ENCODE data around the gene TMEM132C. TPM values are rescaled to one million over a fixed set of nuclear protein-coding genes. Genes with fewer than 3 reads are reported as not detected.

TMEM132C gene
- total and polyA plus RNA-seq, 3 donors from 2014 or later = 2.9 to 5.5 (median 3.3) TPM

DNA sequence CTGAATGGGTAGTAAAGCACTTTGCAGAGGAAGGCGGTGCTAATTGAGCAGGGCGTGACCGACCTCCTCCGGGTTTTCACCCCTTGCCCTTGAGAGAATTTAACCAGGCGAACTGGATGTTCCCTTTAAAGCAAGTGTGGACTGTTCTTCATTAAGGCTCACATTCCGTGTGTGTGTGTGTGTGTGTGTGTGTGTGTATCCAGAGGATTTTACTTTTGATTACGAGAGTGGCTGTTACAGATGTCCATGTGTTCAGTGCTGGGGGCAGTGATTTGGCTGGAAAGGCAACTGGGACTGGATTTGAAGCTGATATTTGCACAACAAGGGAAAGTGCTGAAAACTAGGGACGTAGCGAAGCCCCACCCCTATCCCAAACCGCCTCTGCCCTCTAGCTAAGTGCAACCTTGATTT lies 2.2 kb downstream of the TMEM132C start:
- peak; percentile 33 for DNase-seq
- TF ChIP-seq POLR2A (IDR thresholded peaks at IDR 0.05) (no peak), CTCF (IDR thresholded peaks at IDR 0.05) (no peak)
- intact Hi-C loops (cut with DNase I; ENCODE audit: low total_unique reads) = loop anchor here (10.0 kb wide), 1 partner anchor 116 kb away; no protein-coding TSS in a partner anchor
- H3K27ac ChIP-seq = no peak overlapping the region
- no peaks in the 10 kb centered on the region for H3K27me3 ChIP-seq
- 0 to 3% methylated on average over 7 to 10 of the region's 10 CpGs for WGBS, 2 donors
- peaks cover 6% of the 10 kb centered on the region for H3K4me1 ChIP-seq
- no peaks in the 10 kb centered on the region for H3K9me3 ChIP-seq
- H3K4me3 ChIP-seq = peak overlapping the region in 1 of 2 donors; percentile 65
- H3K36me3 ChIP-seq (ENCODE audit: low read depth, missing control alignments) = no peaks in the 10 kb centered on the region

DNA sequence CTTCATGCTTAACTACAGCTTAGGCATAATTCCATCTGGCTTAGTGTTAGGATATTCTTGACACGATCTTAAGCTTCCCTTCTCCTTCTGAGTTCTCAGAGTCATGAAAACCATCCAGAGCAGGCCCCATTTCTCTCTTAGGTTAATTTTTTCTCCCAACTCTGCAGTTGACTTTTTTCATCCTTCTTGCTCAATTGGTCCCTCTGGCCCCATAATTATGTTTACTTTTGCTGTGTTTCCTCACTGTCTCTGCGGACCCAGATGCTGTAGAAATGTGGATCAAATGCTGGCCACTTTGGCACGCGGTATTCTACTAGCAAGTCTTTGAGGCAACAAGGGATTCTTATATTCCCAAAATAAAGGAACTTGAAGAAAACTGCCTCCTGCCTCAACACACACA lies 9.5 kb downstream of the TMEM132C start:
- Histone ChIP-seq H3K4me1 (no peaks in the 10 kb centered on the region), H3K4me3 (no peak overlapping the region), H3K27ac (no peak overlapping the region), H3K9me3 (no peaks in the 10 kb centered on the region), H3K36me3 (ENCODE audit: low read depth, missing control alignments) (no peaks in the 10 kb centered on the region), H3K27me3 (no peaks in the 10 kb centered on the region)
- intact Hi-C loops (cut with DNase I; ENCODE audit: low total_unique reads) = no loop called here
- no peak for DNase-seq
- WGBS, 2 donors = 69 to 70% methylated on average over 4 of the region's 4 CpGs
- TF ChIP-seq POLR2A (IDR thresholded peaks at IDR 0.05) (no peak), CTCF (IDR thresholded peaks at IDR 0.05) (no peak)

DNA sequence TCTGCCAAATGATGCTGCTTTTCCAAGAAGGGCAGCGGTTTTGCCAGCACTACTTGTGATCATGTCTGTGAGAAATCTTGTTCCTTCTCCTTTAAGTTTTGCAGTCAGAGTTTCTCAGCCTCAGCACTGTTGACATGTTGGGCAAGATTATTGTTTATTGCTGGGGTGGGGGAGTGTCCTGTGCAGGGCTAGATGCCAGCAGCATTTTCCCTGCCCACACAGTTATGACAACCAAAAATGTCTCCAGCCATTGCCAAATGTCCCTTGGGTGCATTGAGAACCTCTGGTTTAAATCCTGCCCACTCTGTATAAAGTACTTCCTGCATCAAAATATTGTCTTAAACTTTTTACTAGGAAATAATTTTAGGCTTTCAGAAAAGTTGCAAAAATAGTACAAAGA lies 20.0 kb downstream of the TMEM132C start:
- H3K36me3 ChIP-seq (ENCODE audit: low read depth, missing control alignments) = no peaks in the 10 kb centered on the region
- no peak for TF ChIP-seq CTCF (IDR thresholded peaks at IDR 0.05)
- TF ChIP-seq POLR2A (IDR thresholded peaks at IDR 0.05) = no peak
- whole genome bisulfite sequencing, 2 donors = 48 to 60% methylated on average over 1 of the region's 1 CpG
- no peak for DNase-seq
- intact Hi-C loops (cut with DNase I; ENCODE audit: low total_unique reads) = no loop called here
- H3K9me3 ChIP-seq = no peaks in the 10 kb centered on the region
- H3K27me3 ChIP-seq = no peaks in the 10 kb centered on the region
- no peak overlapping the region for H3K27ac ChIP-seq
- H3K4me3 ChIP-seq = no peak overlapping the region
- peaks cover 19% of the 10 kb centered on the region for H3K4me1 ChIP-seq

- DNase-seq = no peak
- Histone ChIP-seq H3K27ac (no peak overlapping the region), H3K27me3 (no peaks in the 10 kb centered on the region), H3K4me1 (peaks cover 19% of the 10 kb centered on the region), H3K36me3 (ENCODE audit: low read depth, missing control alignments) (no peaks in the 10 kb centered on the region), H3K4me3 (no peak overlapping the region), H3K9me3 (no peaks in the 10 kb centered on the region)
- no peak for TF ChIP-seq CTCF (IDR thresholded peaks at IDR 0.05)
- no peak for TF ChIP-seq POLR2A (IDR thresholded peaks at IDR 0.05)
- 22 to 58% methylated on average over 2 of the region's 2 CpGs for WGBS, 2 donors
- intact Hi-C loops (cut with DNase I; ENCODE audit: low total_unique reads) = no loop called here
These were observed 21.4 kb downstream of the TMEM132C start for GRCh38 chr12:128288357-128288756.

GRCh38 chr12:128288896-128289295 lies 21.9 kb downstream of the TMEM132C start:
- Histone ChIP-seq H3K36me3 (ENCODE audit: low read depth, missing control alignments) (no peaks in the 10 kb centered on the region), H3K9me3 (no peaks in the 10 kb centered on the region), H3K27me3 (no peaks in the 10 kb centered on the region), H3K27ac (no peak overlapping the region), H3K4me1 (peaks cover 19% of the 10 kb centered on the region), H3K4me3 (no peak overlapping the region)
- intact Hi-C loops (cut with DNase I; ENCODE audit: low total_unique reads) = no loop called here
- WGBS, 2 donors = 84 to 93% methylated on average over 13 of the region's 13 CpGs
- TF ChIP-seq CTCF (IDR thresholded peaks at IDR 0.05) = no peak
- no peak for TF ChIP-seq POLR2A (IDR thresholded peaks at IDR 0.05)
- no peak for DNase-seq
